ENCODE results near the gene NEUROG1. TPM values are rescaled to one million over a fixed set of nuclear protein-coding genes. Genes with fewer than 3 reads are reported as not detected.

Gene NEUROG1
- total and polyA plus RNA-seq, 2 of the 13 experiments (the other 11 are each of a cell fraction or from before 2014, with no cell fraction given) = not detected

GRCh38 chr5:135492319-135492626, 43.5 kb downstream of the NEUROG1 start:
- ATAC-seq = peak; percentile 3; the same call in 1 of the 3 replicates
- no peak for DNase-seq (ENCODE audit: low spot score)
- in situ Hi-C loops (cut with HindIII; ENCODE audit: extremely low pct_ligation_motif_present, low pct_unique_long_range_greater_than_20kb) (no loop called here), intact Hi-C loops (cut with micrococcal nuclease; ENCODE audit: unreplicated experiment) (no loop called here)
- Histone ChIP-seq H3K9me3 (ENCODE audit: low read length) (no peaks in the 10 kb centered on the region), H3K27ac (ENCODE audit: extremely low read length, insufficient read depth, low read length) (no peak overlapping the region), H4K20me1 (ENCODE audit: insufficient read depth, low read length) (no peaks in the 10 kb centered on the region), H3K36me3 (replicated peaks in 1 of 2; ENCODE audit: control insufficient read depth in 1 of 2, insufficient read depth in 2 of 2, low read length in 2 of 2) (no peaks in the 10 kb centered on the region), H3K27me3 (ENCODE audit: control insufficient read depth in 1 of 2, insufficient read depth in 2 of 2, low read length in 2 of 2) (peaks cover 0 to 17% of the 10 kb centered on the region in 2 experiments; a peak in 3 of 5 replicates), H3K4me2 (ENCODE audit: low read depth, low read length) (peak overlapping the region; percentile 52), H3K4me3 (replicated peaks in 1 of 3; ENCODE audit: insufficient read depth in 1 of 3, low read depth in 2 of 3, low read length in 3 of 3) (0 out of 6 replicates have a peak overlapping the region, but pooled peaks of 1 of the 3 experiments have one; percentile 60), H3K4me1 (ENCODE audit: insufficient read depth, low read length) (peaks cover 60% of the 10 kb centered on the region), H3K9ac (ENCODE audit: insufficient read depth, low read depth, low read length) (no peak overlapping the region), H3K79me2 (ENCODE audit: insufficient read depth, low read length) (no peaks in the 10 kb centered on the region), H2AFZ (ENCODE audit: low read length) (no peak overlapping the region)
- ChIA-PET CTCF (ENCODE audit: low intra/inter-chr PET ratio, low total read pairs) (no interaction called here), POLR2A (interaction anchor here (2.2 kb wide), 1 partner anchor 10 kb away, joined by 6 read pairs; no protein-coding TSS in a partner anchor)
- WGBS (ENCODE audit: low lambda C conversion rate) = 0% methylated on average over 3 of the region's 3 CpGs
- BruUV-seq (replicated peaks) = no TSS peak
- peak; percentile 12 for FAIRE-seq
- TF ChIP-seq HNF4A (CRISPR knock-in tag; IDR thresholded peaks at IDR 0.05) (peak; percentile 20; the same call in 1 of the 2 replicates), ZFP37 (CRISPR knock-in tag; IDR thresholded peaks at IDR 0.05; ENCODE audit: borderline replicate concordance) (no peak), BRF2 (CRISPR knock-in tag; IDR thresholded peaks at IDR 0.05) (no peak), ZBTB39 (CRISPR knock-in tag; IDR thresholded peaks at IDR 0.05) (no peak), ARNTL (CRISPR knock-in tag; IDR thresholded peaks at IDR 0.05) (no peak), RBAK (CRISPR knock-in tag; IDR thresholded peaks at IDR 0.05) (no peak), ZNF143 (CRISPR knock-in tag; IDR thresholded peaks at IDR 0.05) (no peak), CENPT (CRISPR knock-in tag; IDR thresholded peaks at IDR 0.05; ENCODE audit: low read depth) (no peak), JUND (CRISPR knock-in tag; IDR thresholded peaks at IDR 0.05) (no peak), CEBPB (IDR thresholded peaks at IDR 0.05; ENCODE audit: borderline replicate concordance, low read depth, low read length) (peak; percentile 62; the same call in 1 of the 2 replicates), SIX1 (CRISPR knock-in tag; IDR thresholded peaks at IDR 0.05; ENCODE audit: borderline replicate concordance) (no peak), ZNF431 (CRISPR knock-in tag; IDR thresholded peaks at IDR 0.05; ENCODE audit: borderline replicate concordance, low read depth) (no peak), CEBPG (CRISPR knock-in tag; IDR thresholded peaks at IDR 0.05) (peak; percentile 57; the same call in 1 of the 2 replicates), TRAFD1 (CRISPR knock-in tag; IDR thresholded peaks at IDR 0.05; ENCODE audit: borderline replicate concordance) (no peak), PAX8 (CRISPR knock-in tag; IDR thresholded peaks at IDR 0.05; ENCODE audit: borderline replicate concordance) (no peak), ZBTB8A (CRISPR knock-in tag; IDR thresholded peaks at IDR 0.05; ENCODE audit: borderline replicate concordance, low read depth) (no peak), CREB1 (IDR thresholded peaks at IDR 0.05) (no peak), CREB1 (CRISPR knock-in tag; IDR thresholded peaks at IDR 0.05) (no peak), NFYB (CRISPR knock-in tag; IDR thresholded peaks at IDR 0.05) (no peak), CENPBD1 (CRISPR knock-in tag; IDR thresholded peaks at IDR 0.05; ENCODE audit: borderline replicate concordance, low read depth) (no peak)
